CD4-positive, alpha-beta T cell treated with Interferon alpha-2 for 1 hour (primary cell): ENCODE results near the gene GAS7.

Experiments used
- DNase-seq, 2 donors: peaks; one replicate each; pipeline ENCODE4 v3.0.0-alpha.2; 2020 to 2022

GAS7 gene

GRCh38 chr17:10170233-10170632 lies 28.2 kb downstream of the GAS7 start:
- no peak for DNase-seq

- DNase-seq: no peak
Measured at GRCh38 chr17:10169290-10169689, 29.1 kb downstream of the GAS7 start.

- DNase-seq: no peak
Measured at GRCh38 chr17:10166176-10166935, 32.0 kb downstream of the GAS7 start.

DNA sequence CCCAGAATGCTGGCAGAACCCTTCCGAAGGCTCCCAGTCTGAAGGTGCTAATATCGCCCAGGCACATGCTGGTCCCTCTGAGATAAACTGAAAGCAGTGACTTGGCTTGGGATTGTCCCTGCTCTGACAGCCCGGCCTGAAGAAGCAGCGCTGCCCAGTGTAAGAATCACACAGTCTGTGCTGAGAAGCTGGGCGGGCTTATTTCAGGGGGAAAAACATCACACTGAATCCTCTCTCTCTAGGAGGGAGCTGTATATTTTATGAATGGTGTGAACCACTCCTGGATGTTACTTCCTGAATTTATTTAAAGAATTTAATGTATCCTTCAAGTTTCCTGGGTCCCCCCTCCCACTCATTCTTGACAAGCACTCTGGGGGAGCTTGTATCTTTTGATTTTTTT lies 36.3 kb downstream of the GAS7 start:
- DNase-seq: no peak

- DNase-seq: no peak
Measured at GRCh38 chr17:10161386-10161785, 37.0 kb downstream of the GAS7 start.

DNA sequence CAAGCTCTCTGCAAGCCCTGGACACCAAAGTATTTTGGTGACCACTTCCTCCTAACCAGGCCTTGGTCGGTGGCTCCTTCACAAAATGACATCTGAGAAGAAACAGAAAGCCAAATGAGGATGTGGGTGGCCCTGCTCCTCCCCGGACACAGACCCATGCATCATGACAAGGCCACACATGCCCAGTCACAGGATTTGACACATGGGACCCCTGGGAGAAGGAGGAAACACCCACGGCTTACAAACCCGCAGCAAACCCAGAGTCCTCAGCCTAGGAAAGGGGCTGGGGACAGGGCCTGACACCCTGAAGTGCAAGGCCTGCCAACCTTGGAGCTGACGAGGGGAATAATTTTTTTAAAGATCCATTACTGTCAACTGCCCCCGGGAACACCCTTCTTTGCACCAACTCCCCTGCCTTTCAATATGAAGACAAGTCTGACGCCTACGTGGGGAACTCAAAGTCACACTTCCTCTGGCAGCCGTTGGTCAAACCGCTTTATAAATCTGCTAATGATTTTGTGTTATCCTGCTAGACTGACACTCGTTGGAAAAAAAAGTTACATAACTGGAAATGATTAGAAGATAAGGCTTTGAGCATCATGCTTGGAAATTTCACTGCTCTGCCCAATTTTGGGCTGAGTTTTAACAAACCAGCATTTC lies 41.3 kb downstream of the GAS7 start:
- peak; percentile 33 to 70 for DNase-seq

DNA sequence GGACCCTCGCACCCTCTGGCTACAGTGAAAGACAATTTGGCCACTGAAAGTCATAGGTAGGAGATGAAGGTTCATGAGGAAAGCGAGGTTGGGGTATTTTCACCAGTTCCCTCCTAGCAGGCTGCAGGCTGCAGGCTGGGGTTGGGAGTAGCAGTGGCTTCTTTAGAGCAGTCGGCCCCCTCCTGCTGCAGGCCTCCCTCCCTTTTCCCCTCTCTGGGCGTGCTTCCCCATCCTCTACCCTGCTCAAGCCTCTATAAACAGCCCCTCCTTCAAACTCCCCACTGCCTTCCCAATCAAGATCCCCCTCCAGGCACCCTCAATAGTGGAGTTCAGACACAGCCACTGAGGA lies 41.8 kb downstream of the GAS7 start:
- no peak for DNase-seq

DNA sequence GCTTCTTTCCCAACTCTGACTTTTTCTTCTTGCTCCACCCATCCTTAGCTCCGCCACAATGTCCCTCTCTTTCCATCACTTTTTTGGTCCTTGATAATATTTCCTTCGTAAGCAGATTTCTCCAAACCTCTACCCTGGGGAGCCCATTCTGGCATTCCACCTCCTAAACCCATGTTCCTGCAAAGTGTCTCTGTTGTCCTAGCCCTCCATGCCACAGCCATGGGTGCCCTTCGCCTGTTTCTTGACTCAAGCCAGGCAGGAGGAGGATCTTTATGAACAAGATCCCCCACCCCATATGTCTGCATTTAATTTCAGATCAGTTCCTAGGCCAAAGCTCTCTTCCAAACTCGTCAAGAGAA lies 42.4 kb downstream of the GAS7 start:
- no peak for DNase-seq

- no peak for DNase-seq
Measured at GRCh38 chr17:10155371-10156076, 42.9 kb downstream of the GAS7 start.

DNA sequence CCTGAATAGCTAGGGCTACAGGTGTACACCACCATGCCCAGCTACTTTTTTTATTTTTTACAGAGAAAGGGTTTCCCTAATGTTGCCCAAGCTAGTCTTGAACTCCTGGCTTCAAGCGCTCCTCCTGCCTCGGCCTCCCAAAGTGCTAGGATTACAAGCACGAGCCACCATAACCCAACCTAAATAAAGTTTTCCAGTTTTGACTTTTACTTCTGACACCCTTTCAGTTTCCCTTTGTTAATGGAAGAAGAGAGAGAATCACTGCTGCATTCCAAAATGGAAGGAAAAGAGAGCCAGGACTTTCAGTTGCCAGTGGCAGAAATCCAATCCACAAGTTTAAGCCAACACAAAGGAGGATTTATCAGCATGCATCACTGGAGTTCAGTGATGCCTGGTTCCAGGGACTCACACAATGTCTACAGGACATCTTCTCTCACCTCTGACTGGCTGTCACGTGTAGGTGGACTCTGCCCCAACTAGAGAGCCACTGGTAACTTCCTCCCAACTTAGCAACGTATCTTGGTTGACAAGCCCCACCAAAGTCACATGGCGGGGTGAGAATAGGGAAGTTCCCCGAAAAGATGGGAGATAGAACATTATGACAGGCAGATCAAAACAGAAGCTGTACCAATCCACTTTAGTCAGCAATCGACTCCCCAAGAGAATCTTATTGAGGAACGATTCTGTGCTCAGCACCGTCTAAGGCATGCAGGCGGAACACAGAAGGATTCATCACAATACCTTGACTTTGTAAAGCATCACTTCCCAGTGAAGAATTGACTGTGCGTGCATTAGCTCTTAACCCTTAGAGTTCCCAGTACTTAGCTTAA lies 46.5 kb downstream of the GAS7 start:
- DNase-seq: peak; percentile 33 to 69

GRCh38 chr17:10149573-10150399 lies 48.6 kb downstream of the GAS7 start:
- peak; percentile 37 to 38 for DNase-seq

- no peak for DNase-seq
Measured at GRCh38 chr17:10147761-10148415, 50.5 kb downstream of the GAS7 start.

GRCh38 chr17:10147040-10147439 lies 51.4 kb downstream of the GAS7 start:
- no peak for DNase-seq

- DNase-seq: no peak
Measured at GRCh38 chr17:10144982-10145381, 53.4 kb downstream of the GAS7 start.

GRCh38 chr17:10144456-10144855 lies 54.0 kb downstream of the GAS7 start:
- no peak for DNase-seq

- DNase-seq: no peak
Measured at GRCh38 chr17:10141436-10141835, 57.0 kb downstream of the GAS7 start.

GRCh38 chr17:10139577-10139976 lies 58.8 kb downstream of the GAS7 start:
- DNase-seq: no peak

GRCh38 chr17:10136258-10136981 lies 62.0 kb downstream of the GAS7 start:
- no peak for DNase-seq

DNA sequence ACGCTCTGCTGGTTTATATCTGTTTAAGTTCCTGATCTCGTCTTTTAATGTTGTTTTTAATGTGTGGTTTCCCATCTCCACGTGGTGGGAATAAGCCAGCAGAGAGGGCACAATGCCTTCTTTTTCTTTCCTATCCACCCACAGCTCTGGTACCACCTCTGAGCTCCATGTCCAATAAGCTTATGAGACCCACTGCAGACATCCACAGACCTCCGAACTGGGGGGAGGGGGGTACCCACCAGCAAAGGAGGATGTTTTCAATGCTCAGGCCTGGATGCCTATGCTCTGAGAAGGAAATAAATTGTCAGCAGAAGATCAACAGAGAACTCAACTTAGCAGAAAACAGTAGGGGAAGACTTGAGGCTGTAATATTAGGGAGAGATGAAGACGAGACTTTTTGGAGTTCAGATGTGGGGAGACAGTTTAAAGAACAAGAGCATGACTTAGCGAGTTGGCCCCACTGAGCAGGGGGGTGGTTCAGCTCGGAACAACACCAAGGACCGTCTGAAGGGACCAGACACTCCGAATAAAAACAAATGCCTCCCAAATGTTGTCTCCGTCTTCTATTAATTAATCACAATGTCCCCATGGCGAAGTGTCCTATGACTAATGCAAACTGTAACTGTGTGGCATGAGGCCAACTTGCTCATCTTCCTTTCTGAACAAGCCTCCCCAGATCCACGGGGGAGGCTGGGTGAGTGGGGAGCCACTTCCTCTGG lies 62.7 kb downstream of the GAS7 start:
- peak in 1 of 2 donors; percentile 50 for DNase-seq

- DNase-seq: no peak
Measured at GRCh38 chr17:10130677-10131076, 67.7 kb downstream of the GAS7 start.
